ENCODE results near the gene SEC14L5.

DNA sequence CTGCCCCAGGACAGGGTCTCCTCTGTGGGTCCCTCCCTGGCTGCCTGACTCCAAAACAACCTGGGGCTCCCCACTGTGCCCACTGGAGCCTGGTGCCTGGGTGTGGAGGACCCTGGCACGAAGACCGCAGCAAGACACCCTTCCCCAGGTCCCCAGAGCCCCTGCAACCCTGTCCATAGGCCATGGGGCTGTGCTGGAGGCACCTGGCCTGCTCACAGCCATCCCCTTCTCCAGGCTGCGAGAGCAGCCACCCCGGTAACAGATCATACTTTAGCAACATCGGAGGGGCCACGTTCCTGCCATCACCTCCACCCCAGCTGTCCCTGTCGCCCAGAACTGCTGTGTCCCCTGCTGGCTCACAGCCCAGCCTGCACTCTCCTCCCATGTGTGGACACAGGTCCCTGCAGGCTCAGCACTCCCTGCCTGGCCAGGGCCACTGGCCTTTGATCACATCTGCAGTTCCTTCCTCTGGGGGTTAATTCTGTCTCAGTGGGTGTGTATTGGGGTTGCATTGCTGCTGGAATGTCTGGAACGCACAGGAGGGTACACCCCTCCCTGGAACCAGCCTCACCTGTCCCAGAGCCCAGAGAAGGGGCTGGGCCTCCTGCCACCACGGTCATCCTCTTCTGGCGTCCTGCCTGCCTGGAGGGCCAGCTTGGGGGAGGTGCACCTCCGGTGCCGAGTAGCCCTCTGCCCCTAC, 33.4 kb upstream of the SEC14L5 start:
- no peak for TF ChIP-seq EZH2 (IDR thresholded peaks at IDR 0.05)
- no peak for TF ChIP-seq POLR2AphosphoS5 (IDR thresholded peaks at IDR 0.05; ENCODE audit: borderline replicate concordance, low read depth, low read length)

All from SK-N-MC (cell line).